CD4-positive, alpha-beta T cell treated with Interleukin-12 subunit alpha and Interleukin-12 subunit beta, for 1 hour (primary cell): ENCODE results near the gene GAB2.

Experiments
- DNase-seq: peaks from one replicate; pipeline ENCODE4 v3.0.0-alpha.2; 2020

The GAB2 gene

DNA sequence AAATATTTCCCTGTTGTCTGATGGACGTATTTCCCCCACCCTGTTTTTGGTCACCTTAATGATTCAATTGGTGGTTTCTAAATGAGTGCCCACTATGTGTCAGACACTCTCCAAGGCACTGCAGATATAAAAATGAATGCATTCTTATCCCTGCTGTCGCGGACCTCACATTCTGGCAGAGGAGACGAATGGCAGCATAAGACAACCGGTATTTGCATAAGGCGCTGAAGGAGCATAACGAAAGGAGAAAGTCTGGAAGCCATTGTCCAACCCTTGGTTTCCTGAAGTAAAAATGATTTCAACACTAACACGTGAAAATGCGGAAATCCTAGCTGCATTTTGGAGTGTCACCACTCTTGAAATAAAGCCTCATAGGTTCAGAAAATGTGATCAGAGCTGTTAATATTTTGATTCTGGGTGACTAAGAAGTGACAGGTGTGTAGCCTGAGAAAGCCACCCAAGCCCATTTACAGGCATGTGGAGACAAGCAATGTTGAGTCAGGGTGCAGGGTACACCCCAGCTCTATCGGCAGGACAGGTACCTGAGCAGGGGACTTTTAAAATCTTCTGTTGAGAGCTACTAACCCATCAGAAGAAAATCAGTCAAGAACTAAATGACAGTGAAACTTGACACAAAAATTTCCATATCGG is 10.1 kb upstream of the GAB2 start:
- no peak for DNase-seq

DNA sequence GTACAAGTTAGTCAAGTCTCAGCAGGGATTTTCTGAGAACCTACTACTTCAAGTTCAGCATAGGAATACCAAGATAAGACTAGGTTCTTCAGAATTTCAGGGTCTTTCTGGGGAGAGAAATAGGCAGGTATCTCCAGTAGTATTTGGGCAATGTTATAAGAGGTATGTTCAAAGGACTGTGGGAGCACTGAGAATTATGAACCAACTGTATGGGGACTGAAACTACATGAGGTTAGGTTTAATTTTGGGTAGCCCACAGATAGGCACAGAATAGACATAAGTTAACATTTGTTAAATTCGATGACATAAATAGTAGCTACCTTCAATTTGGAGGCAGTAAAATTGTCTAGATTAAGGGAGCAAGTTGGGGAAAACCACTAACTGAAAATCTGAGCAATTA is 9.2 kb upstream of the GAB2 start:
- DNase-seq: no peak

DNA sequence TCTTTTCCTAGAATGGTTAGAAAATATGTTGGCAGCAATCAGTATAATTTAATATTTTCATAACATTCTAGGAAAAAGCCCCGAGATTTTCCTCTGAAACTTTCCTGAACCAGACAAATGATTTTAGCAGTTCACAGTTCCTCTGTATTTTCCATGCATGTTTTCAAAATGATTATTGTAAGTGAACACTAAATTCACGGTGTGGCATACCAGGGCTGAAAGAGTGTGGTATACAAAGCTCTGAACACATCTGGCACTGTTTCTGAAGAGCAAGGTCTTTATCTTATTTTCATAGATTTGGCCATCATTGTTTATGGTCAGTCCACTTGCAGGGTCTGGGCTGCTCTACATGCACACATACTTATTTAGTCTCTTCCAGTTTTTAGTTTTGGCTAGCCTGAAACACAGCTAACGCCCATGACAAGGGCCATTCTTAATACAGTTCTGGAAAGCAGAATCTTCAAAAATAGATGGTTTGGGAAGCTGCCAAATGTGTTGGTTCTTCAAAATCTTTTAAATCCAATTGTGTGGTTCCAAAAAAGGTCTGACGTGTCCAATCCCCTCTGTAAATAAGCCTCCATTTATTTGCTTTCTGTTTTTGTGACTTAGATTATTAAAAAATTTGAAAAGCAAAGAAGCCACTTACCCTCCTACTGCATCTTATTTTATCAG is 7.9 kb upstream of the GAB2 start:
- DNase-seq: no peak

DNA sequence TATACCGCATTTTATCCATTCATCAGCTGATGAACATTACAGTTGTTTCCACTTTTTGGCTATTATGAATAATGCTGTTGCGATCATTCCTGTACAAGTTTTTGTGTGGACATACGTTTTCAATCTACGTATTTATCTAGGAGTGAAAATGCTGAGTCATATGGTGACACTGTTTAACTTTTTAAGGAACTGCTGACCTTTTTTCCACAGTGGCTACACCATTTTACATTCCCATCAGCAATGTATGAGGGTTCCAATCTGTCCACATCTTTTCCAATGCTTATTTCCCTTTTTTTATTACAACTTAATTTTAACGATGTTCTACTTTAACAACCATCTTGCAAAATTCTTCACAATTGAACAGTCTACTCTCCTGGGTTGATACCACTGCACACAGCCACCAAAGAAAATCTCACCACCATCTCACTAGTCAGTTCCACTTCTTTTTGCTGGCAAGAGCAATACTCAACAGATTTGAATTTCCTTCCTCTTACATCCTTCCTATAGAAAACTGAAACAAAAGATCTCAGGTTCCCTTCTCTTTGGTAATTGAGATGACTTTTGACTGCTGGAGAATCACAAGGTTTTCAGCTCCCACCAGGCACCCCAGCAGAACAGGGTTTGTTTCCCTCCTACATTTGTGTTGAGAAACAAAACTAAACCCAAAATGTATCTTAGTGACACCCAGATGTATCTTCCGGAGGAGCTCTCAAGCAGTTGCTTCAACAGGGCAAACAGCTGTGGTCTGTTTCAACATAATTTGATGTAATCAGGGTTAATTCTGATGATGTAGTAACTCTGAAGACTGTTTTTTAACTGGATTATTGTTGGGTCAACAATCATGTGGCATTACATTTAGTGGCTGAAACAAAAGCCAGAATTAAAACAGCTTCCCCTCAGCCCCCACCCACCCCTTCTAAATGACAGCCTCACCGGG is 7.0 kb upstream of the GAB2 start:
- DNase-seq: no peak

DNA sequence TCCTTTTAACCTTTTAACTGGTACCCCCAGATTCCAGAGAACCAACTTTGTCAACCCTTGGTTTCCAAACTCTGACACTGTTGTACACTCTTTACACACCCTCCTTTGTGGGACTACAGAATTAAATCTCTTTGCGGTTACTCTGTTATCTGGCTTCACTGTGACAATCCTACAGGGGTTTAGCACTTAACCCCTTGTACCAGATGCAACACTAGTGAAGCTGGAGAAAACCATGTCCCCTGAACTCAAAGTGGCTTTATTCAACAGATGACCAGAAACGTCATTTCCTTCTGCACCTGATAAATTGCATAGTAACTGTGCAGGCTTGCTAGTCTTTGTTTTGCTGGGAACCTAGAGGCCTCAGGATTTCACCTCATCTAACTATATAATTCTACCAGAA is 5.6 kb upstream of the GAB2 start:
- DNase-seq: no peak

DNA sequence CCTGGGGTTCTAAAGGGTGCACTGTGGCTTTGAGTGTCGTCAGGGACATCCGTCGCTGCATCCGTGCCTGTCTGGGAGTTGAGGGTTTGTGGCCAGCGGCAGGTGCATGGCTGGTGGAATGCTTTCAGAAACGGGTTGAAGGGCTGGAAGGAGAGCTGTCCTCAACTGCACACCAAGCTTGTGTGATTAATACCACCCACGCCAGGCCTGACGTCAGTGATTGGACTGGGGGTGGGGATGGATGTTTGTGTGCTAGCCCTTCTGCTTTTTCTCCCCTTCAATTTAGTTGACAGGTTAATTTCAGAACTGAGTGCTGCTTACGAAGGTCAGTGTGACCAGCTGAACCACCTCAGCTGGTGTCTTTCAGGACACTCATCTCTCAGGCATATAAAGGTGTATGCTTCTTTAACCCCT is 3.2 kb upstream of the GAB2 start:
- peak; percentile 24 for DNase-seq

DNA sequence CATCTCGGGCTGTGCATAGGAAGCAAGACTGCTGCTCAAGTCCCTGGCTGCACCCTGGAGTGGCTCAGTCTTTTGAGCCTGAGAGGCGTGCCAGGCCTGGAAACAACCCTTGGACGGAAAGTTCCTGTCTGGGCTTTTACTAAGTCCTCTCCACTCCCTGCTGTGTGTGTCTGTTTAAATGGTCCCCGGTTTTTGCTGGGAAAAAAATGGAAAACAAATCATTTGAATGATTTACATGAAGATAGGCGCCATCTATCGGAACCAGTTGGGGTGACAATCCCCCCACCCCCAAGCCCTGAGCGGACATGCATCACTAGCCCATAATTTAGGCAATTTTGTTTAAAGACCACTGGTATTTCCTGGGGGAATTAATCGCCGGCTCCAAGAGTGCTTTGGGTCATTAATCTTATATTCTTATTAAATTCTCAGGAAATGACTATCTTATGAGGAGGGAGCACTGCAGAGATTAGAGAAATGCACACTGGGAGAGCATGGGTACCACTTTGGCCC is 2.7 kb upstream of the GAB2 start:
- peak; percentile 50 for DNase-seq

DNA sequence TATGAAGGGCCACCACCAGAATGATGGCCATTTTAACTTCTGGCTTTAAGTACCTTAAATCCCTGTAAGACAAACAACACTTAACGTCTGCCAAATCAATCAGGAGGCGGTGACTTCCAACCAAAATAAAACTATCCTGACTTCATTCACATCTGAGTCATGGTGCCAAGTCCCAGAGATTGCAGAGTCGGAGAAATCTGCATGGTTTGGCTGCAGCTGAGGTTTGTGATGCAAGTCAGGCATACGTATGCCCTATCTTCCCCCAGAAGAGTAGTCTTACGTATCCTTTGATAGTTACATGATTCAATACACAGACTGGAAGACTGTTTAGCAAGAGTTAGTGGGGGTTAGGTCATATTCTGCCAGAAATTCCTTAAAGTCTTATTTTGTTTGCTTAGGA is 1.7 kb upstream of the GAB2 start:
- DNase-seq: no peak

DNA sequence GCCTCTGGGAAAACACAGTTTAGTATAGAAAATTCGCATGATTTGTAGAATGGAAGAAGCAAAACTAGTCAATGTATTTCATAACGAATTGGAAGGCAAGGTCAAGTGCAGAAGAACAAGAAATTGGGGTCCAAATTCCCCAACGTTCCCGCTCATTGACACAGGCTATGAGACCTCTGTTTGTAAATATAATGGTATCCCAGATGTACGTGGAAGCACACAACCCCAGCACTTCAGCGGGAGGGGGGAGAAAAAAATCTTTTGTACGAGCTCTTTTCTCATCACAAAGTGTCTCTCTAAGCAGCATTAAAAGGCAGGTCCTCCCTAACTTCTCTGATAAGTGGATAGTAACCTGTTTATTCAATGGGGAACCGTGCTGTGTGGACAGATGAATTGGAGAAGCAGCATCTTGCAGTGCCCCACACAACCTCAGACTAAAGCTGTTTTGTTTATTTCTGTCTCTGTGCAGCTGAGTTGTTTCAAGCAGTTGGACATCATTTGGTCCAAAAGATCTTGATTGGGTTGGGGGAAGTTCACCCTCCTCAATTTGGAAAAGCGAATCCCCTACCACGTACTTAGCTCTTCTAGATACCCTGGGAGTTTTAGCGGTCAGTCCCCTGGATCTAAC is 1.1 kb upstream of the GAB2 start:
- no peak for DNase-seq

DNA sequence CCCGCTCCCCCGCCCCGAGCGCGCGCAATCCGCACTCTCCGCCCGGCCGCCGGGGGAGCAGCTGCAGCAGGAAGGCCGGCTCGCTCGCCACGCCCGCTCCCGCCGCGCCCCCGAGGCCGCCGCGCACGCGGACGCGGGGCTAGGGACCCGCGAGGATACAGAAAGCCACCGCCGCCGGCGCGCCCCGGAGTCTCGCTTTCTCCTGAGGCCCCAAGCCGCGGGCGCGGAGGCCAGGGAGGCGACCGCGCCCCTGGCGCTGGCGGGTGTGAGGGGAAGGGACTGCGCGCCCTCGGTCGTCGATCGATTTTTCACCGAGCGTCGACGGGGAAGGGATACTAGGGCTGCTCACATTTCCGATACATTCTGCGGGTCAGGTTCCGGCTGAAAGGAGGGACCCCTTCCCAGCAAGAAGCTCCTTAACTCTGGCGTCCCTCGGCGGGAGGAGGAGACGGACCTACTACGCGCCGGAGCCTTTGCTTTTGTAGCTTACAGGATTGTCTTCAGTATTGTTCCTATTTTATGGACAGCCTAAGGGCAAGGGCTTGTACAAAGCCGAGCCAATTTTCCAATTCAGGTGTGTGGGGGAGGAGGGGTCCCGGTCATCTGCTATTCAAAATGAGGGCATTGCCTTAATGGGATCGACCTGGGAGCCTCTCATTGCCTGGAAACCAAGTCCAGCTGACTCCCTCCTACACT is 416 bp upstream of the GAB2 start:
- peak; percentile 86 for DNase-seq

DNA sequence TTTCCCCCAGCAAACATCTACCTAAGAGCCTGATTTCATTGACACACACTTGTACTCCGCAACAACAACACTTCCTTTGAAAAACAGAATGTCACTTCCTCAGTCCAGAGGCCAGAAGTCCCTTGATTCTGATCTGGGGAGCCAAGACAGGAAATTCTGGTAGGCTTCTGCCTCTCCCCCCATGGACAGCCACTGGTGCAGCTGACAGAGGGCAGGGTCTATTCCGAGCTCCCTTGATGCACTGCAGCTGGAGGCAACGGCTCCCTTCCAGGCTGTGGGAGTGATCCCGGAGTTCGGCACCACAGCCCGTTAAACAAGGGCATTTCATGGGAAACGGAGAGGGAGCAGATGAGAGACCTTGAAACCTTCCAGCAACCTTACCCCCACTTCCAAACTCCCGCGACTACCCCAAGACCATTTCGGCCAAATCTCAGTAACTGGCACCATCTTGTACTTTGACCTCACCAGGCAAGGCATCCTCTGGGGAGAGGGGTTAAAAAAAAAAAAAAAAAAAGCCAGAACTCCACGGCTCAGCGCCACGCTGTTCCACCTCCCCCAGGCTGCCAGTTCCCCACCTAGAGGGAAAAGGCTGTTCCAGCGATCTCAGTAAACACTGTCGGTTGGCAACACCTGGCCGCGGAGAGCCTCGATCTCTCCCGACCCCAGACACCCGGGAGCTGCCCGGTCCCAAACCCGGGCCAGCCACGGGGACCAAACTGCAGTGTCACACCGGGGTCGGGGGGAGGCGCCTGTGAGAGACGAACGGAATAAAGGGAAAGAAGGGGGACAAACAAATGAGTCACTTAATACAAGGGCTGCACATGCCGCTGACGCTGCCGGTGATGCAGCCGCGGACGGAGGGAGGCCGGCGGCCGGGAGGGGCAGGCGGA is 1.1 kb downstream of the GAB2 start:
- peak; percentile 79 for DNase-seq

DNA sequence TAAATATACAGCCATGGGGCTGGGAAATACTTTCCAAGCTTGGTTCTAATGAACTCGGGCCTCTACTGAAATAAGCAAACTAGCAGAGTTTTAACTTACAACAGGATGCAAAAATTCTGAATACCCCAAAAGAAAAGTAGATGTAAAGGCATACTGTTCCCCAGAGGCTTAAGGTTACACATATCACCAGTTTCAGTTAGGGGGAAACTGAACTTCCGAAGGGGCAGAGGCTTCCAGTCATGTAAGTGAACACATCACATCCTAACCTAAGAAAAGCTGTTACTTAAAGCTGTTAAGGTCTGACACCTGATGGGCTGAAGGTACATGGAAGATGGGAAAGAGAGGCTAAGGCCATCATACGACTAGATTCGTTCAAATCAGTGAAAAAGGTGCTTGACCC is 2.3 kb downstream of the GAB2 start:
- DNase-seq: no peak

DNA sequence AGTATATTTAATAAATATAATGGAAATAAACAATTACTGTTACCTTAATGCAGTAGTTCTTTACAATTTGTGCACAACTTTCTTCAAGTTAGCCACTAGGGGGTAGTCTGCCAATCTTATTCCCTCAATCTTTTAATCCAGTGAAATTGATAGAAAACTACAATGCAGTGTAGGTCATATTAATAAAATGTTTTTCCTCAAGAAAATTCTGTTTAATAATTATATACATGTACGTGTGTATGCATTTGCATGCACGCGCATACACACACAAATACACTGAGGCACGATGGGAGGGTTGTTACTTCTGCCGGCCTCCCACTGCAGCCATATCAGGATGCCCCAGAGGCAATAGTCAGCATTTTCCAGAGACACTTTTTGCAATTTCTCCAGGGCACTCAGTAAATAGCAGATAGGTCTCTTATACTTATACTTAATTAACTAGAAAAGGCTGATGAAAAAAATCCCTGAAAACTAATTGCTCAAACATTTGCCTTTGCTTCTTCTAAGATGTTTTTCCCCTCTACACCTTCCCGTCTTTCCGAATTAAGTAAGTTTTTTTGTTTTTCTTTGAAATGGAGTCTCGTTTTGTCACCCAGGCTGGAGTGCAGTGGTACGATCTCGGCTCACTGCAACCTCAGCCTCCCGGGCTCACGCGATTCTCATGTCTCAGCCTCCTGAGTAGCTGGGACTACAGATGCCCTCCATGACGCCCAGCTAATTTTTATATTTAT is 3.1 kb downstream of the GAB2 start:
- peak; percentile 34 for DNase-seq

DNA sequence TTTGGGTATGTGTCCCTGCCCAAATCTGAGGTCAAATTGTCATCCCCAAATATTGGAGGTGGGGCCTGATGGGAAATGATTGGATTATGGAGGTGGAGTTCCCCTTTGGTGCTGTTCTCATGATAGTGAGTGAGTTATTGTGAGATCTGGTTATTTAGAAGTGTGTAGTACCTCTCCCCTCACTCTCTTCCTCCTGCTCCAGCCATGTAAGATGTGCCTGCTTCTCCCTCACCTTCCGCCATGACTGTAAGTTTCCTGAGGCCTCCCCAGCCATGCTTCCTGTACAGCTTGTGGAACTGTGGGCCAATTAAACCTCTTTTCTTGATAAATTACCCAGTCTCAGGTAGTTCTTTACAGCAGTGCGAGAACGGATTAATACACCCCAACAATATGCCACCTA is 9.0 kb downstream of the GAB2 start:
- no peak for DNase-seq

DNA sequence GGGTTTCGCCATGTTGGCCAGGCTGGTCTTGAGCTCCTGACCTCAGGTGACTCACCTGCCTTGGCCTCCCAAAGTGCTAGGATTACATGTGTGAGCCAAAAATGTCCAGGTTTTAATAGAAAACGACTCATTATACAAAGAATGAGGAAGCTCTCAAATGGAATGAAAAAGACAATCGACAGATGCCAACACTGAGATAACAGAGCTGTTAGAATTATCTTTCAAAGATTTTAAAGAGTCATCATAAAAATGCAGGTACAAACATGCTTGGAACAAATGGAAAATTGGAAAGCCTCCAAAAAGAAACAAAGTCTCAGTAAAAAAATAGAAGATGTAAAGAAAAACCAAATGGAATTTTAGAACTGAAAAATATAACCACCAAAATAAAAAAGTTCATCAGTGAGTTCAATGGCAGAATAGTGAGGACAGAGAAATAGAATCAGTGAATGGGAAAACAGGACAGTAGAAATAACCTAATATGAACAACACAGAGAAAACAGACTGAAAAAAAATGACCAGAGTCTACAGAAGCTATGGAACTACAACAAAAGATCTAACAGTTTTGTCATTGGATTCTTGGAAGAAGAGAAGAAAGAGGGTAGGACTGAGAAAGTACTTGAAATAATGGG is 10.9 kb downstream of the GAB2 start:
- no peak for DNase-seq

DNA sequence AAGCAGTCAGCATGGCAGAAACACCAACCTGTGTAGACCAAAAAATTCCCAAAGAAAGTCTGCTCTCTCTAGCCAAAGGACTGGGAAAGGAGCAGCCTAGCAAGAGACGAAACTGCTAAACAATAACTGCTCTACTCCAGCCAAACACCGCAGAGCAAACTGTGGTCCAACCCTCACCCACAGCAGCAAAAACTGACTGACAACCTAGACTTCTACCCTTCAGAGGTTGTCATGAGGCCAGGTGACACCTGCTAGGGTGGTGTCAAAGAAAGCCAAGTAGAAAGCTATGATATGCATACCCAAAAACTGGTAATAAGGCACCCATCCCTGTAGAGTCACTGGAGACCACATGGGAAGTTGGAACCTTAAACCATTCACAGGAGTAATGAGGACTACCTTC is 11.8 kb downstream of the GAB2 start:
- no peak for DNase-seq

DNA sequence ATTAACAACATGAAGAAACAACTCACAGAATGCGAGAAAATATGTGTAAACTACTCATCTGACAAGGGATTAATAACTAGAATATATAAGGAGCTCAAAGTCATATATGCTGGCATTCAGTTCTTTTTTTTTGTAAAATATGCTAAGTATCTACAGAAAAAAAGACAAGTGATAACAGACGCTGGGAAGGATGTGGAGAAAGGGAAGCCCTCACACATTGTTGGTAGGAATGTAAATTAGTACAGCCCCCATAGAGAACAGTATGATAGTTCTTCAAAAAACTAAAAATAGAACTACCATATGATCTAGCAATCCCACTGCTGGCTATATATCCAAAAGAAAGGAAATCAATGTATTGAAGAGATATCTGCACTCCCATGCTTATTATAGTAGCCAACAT is 13.8 kb downstream of the GAB2 start:
- no peak for DNase-seq

DNA sequence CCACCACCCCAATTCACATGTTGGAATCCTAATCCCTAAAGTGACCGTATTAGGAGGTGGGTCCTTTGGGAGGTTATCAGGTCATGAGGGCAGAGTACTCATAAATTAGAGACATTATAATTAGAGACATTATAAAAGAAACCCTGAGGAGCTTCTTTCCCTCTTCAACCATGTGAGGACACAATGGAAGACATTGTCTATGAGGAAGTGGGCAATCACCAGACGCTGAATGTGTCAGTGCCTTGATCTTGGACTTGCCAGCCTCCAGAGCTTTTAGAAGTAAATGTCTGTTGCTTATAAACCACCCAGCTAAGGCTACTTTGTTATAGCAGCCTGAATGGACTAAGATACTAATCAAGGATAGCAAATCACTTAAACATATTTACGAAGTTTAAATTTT is 14.8 kb downstream of the GAB2 start:
- DNase-seq: no peak

DNA sequence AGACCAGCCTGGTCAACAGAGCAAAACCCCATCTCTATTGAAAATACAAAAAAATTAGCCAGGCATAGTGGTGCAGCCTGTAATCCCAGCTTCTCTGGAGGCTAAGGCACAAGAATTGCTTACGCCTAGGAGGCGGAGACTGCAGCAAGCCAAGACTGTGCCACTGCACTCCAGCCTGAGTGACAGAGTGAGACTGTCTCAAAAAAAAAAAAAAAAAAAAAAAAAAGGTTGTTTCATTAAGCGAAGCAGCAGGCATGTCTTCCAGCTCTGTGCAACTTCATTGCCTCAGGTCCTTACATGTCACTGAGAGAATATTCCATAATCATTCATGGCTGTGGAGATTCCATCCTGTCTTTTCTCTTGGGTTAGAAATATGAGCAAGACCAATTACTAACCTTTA is 16.9 kb downstream of the GAB2 start:
- no peak for DNase-seq

DNA sequence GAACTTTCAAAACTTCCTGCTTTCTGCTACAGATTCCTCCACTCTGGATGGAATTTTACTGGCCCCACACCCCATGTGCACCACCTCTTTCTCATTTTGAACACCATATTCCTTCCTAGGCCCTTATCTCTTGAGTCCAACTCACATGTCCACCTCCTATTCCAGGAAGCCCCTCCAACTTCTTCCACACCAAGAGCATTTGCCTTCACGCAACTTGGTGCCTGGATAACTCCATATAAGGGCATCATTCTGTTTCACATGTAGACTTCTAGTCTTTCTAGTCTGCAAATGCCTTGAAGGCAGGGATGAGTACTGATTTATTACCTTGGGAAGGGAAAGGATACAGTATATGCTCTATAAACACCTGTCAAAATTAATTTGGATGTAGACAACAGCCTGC is 17.5 kb downstream of the GAB2 start:
- DNase-seq: no peak
